Colonic mucosa (tissue), 4 donors: Measurements from ENCODE around the gene KRT83. TPM values are rescaled to one million over a fixed set of nuclear protein-coding genes. Genes with fewer than 3 reads are reported as not detected.
"Not testable (repeated sequence)": the region's sequence is repeated elsewhere in the genome, so short reads cannot be mapped to it uniquely, and the experiment has no call there.

Source experiments
- DNase-seq: peaks from one replicate; pipeline ENCODE4 v3.0.0-alpha.2; 2020
- H3K27ac ChIP-seq: fragments of 200-600 bp; one replicate; pipeline ENCODE4 v1.8.0; 2021
- H3K27me3 ChIP-seq: fragments of 200-600 bp; one replicate; pipeline ENCODE4 v1.8.0; 2021
- H3K36me3 ChIP-seq: fragments of 200-600 bp; one replicate; pipeline ENCODE4 v1.8.0; 2021
- H3K4me1 ChIP-seq: fragments of 200-600 bp; one replicate; pipeline ENCODE4 v1.8.0; 2021; ENCODE audit warnings: mild to moderate bottlenecking
- H3K4me3 ChIP-seq: fragments of 200-600 bp; one replicate; pipeline ENCODE4 v1.8.0; 2021
- H3K9ac ChIP-seq, 2 donors: one replicate each; pipeline ENCODE4 v1.7.0; 2013; ENCODE audit warnings: control low read depth in 2 of 2, low read depth in 2 of 2, low read length in 2 of 2
- H3K9me3 ChIP-seq: fragments of 200-600 bp; one replicate; pipeline ENCODE4 v1.8.0; 2021
- CTCF ChIP-seq: fragments of 200-600 bp; IDR thresholded peaks from one replicate; pipeline ENCODE4 v1.8.0; 2022; ENCODE audit warnings: antibody characterized with exemption, mild to moderate bottlenecking
- intact Hi-C: fragments of 100-400 bp; cut with DNase I; formaldehyde crosslinking; loops from one replicate; pipeline ENCODE4 v1.14.1; 2022
- total RNA-seq, 2 donors: library from RNA; stranded (reverse); fragmentation: NEBNext Ultra II Directional in 1 of 2; extraction: Animal tissue kit (Norgen Biotek cat#: 25700) in 1 of 2; gene quantifications; one replicate each; pipeline ENCODE4 v1.2.1, GENCODE V29; 2021
- donor health status: healthy.
- donor health status: DM: no; HTN: no; CAD: no.
- donor health status: DM: no; HTN: no; CAD: no.

KRT83 gene
- total RNA-seq, 2 donors from 2014 or later: not detected

- no peaks in the 10 kb centered on the region for H3K9me3 ChIP-seq
- no peak overlapping the region for H3K27ac ChIP-seq
- H3K4me3 ChIP-seq: no peak overlapping the region
- TF ChIP-seq CTCF: no peak
- no peaks in the 10 kb centered on the region for H3K36me3 ChIP-seq
- intact Hi-C loops: no loop called here
- no peaks in the 10 kb centered on the region for H3K27me3 ChIP-seq
- no peaks in the 10 kb centered on the region for H3K4me1 ChIP-seq
- DNase-seq: no peak
- no peak overlapping the region for H3K9ac ChIP-seq
These were observed 26.4 kb downstream of the KRT83 start for GRCh38 chr12:52294803-52295202.

GRCh38 chr12:52293926-52294325 lies 27.3 kb downstream of the KRT83 start:
- no peak overlapping the region for H3K27ac ChIP-seq
- no peak overlapping the region for H3K4me3 ChIP-seq
- H3K4me1 ChIP-seq: no peaks in the 10 kb centered on the region
- H3K9me3 ChIP-seq: no peaks in the 10 kb centered on the region
- no peaks in the 10 kb centered on the region for H3K27me3 ChIP-seq
- no peak for DNase-seq
- H3K36me3 ChIP-seq: no peaks in the 10 kb centered on the region
- H3K9ac ChIP-seq: no peak overlapping the region
- no peak for TF ChIP-seq CTCF
- intact Hi-C loops: no loop called here

- intact Hi-C loops: no loop called here
- no peaks in the 10 kb centered on the region for H3K4me1 ChIP-seq
- H3K27ac ChIP-seq: no peak within 1 kb of the TSS
- H3K9ac ChIP-seq: no peak within 1 kb of the TSS
- H3K4me3 ChIP-seq: no peak within 1 kb of the TSS
- H3K9me3 ChIP-seq: no peaks in the 10 kb centered on the region
- H3K36me3 ChIP-seq: no peaks in the 10 kb centered on the region
- no peak for DNase-seq
- TF ChIP-seq CTCF: no peak
- H3K27me3 ChIP-seq: no peaks in the 10 kb centered on the region
These were observed 29.8 kb downstream of the KRT83 start, which contains the start of gene KRT81 for GRCh38 chr12:52291267-52291935. TSS of gene KRT81 (minus strand) at chr12:52291534. CDS start at chr12:52291465, 69 bp downstream.

- H3K27ac ChIP-seq, H3K4me3 ChIP-seq, H3K36me3 ChIP-seq, DNase-seq, H3K4me1 ChIP-seq, H3K9ac ChIP-seq, H3K27me3 ChIP-seq, H3K9me3 ChIP-seq, intact Hi-C loops: not testable (repeated sequence)
These were observed 30.6 kb downstream of the KRT83 start for GRCh38 chr12:52290483-52291134.

GRCh38 chr12:52287816-52288805 lies 33.1 kb downstream of the KRT83 start:
- H3K36me3 ChIP-seq, H3K4me1 ChIP-seq, H3K4me3 ChIP-seq, H3K27me3 ChIP-seq, H3K27ac ChIP-seq, intact Hi-C loops, H3K9ac ChIP-seq, H3K9me3 ChIP-seq, DNase-seq: not testable (repeated sequence)

- H3K36me3 ChIP-seq, H3K9ac ChIP-seq, intact Hi-C loops: not testable (repeated sequence)
These were observed 34.1 kb downstream of the KRT83 start for GRCh38 chr12:52286857-52287785.

More at GRCh38 chr12:52286857-52287785, 34.1 kb downstream of the KRT83 start:
- not testable (repeated sequence) for H3K27me3 ChIP-seq, H3K9me3 ChIP-seq, H3K27ac ChIP-seq, H3K4me1 ChIP-seq, H3K4me3 ChIP-seq, DNase-seq
